K562 (cell line): ENCODE results near the gene GAL. TPM values are rescaled to one million over a fixed set of nuclear protein-coding genes. Genes with fewer than 3 reads are reported as not detected.
A peak's percentile ranks its signal among the peaks of the same experiment; 100 is the strongest.

Source experiments
- ATAC-seq: fragments of 200-7000 bp; cut with Tn5 transposase; 3 replicates; pipeline ENCODE4 v1.9.1; 2020; ENCODE audit warnings: moderate library complexity
- Bru-seq: library from RNA; stranded (reverse); fragments of 400-500 nt; gene quantifications from one replicate; lab custom pipeline; 2021; lab: Mats Ljungman, UMichigan
- BruChase-seq, 2 experiments: library from RNA; stranded (reverse); fragments of 400-500 nt; gene quantifications; one replicate each; lab custom pipeline; 2021; lab: Mats Ljungman, UMichigan
- BruUV-seq: library from RNA; stranded (reverse); fragments of 400-500 nt; replicated peaks from 2 replicates; lab custom pipeline; 2021; lab: Mats Ljungman, UMichigan
- CTCF ChIA-PET: fragments of 300-600 bp; formaldehyde crosslinking; extraction: SDS; loops from one replicate; lab custom pipeline; 2021; ENCODE audit warnings: low intra/inter-chr PET ratio; lab: Yijun Ruan, JAX
- POLR2A ChIA-PET: fragments of 300-600, 350-650 bp; sonication (Branson Sonifier 250); formaldehyde crosslinking; extraction: SDS; loops from one replicate; lab custom pipeline; 2021; ENCODE audit warnings: antibody characterized with exemption, inconsistent platforms; lab: Yijun Ruan, JAX
- DNase-seq, 4 experiments: peaks; one replicate each; pipeline versions ENCODE4 v3.0.0 to v3.0.0-alpha.2; 2011 to 2018; ENCODE audit warnings: low spot score in 3 of 4, mixed read lengths in 3 of 4; ENCODE audit errors: extremely low read depth in 1 of 4
- FAIRE-seq: peaks from 2 replicates; lab custom pipeline; 2011; peaks lifted over from hg19 to GRCh38; lab: Jason Lieb, UNC
- H2AFZ ChIP-seq: 2 replicates; pipeline ENCODE4 v1.6.0; 2011; ENCODE audit warnings: low read depth, low read length, control low read depth, inconsistent platforms
- H3K27ac ChIP-seq: fragments of 200-600 bp; 3 replicates; pipeline ENCODE4 v1.8.0; 2011; ENCODE audit warnings: low read depth, mild to moderate bottlenecking, control low read depth, inconsistent platforms, low read length, moderate library complexity, mixed read lengths; ENCODE audit errors: extremely low read depth
- H3K27me3 ChIP-seq, 2 experiments: fragments of 300-600 bp in 1 of 2; 2 replicates in 1 of 2; 3 replicates in 1 of 2; pipeline versions ENCODE4 v1.6.0 to v1.8.0; 2011; ENCODE audit warnings: inconsistent platforms in 2 of 2, low read length in 2 of 2, mild to moderate bottlenecking in 1 of 2, mixed read lengths in 1 of 2, moderate library complexity in 1 of 2; ENCODE audit not compliant: control insufficient read depth in 2 of 2, insufficient read depth in 2 of 2
- H3K36me3 ChIP-seq: fragments of 300-600 bp; 3 replicates; pipeline ENCODE4 v1.8.0; 2011; ENCODE audit warnings: mild to moderate bottlenecking, low read length, inconsistent platforms; ENCODE audit not compliant: control insufficient read depth, insufficient read depth
- H3K4me1 ChIP-seq, 2 experiments: fragments of 200-600 bp in 1 of 2; replicated peaks in 1 of 2; 2 replicates in 1 of 2; 3 replicates in 1 of 2; pipeline versions ENCODE4 v1.5.1 to v1.8.0; 2011; ENCODE audit warnings: inconsistent platforms in 2 of 2, low read length in 2 of 2, mild to moderate bottlenecking in 1 of 2, mixed read lengths in 1 of 2, moderate library complexity in 1 of 2; ENCODE audit not compliant: control insufficient read depth in 2 of 2, insufficient read depth in 2 of 2
- H3K4me2 ChIP-seq: 2 replicates; pipeline ENCODE4 v1.6.1; 2011; ENCODE audit warnings: low read length, control low read depth, inconsistent platforms, mixed read lengths; ENCODE audit not compliant: insufficient read depth
- H3K4me3 ChIP-seq: fragments of 200-600 bp; sonication (generic), shearing (Covaris generic); 2 replicates; pipeline ENCODE4 v1.5.1; 2016; ENCODE audit warnings: control low read depth, inconsistent platforms
- H3K79me2 ChIP-seq: fragments of 200-600 bp; 3 replicates; pipeline ENCODE4 v1.8.0; 2011; ENCODE audit warnings: low read length, inconsistent platforms; ENCODE audit not compliant: control insufficient read depth, insufficient read depth
- H3K9ac ChIP-seq, 2 experiments: 2 replicates each; pipeline versions ENCODE4 v1.6.0 to v1.6.1; 2011; ENCODE audit warnings: low read depth in 2 of 2, low read length in 2 of 2, control low read depth in 1 of 2, inconsistent platforms in 1 of 2, mild to moderate bottlenecking in 1 of 2, mixed read lengths in 1 of 2; ENCODE audit not compliant: insufficient read depth in 1 of 2
- H3K9me1 ChIP-seq: one replicate; pipeline ENCODE4 v1.6.0; 2011; ENCODE audit warnings: inconsistent platforms, mild to moderate bottlenecking, low read length, moderate library complexity; ENCODE audit not compliant: control insufficient read depth, insufficient read depth
- H3K9me3 ChIP-seq: replicated peaks from 2 replicates; pipeline ENCODE4 v1.5.1; 2011; ENCODE audit warnings: low read depth, low read length, inconsistent platforms; ENCODE audit not compliant: control insufficient read depth, insufficient read depth
- H4K20me1 ChIP-seq: replicated peaks from 2 replicates; pipeline ENCODE4 v1.6.1; 2011; ENCODE audit warnings: low read length, inconsistent platforms, mixed read lengths; ENCODE audit not compliant: control insufficient read depth, insufficient read depth
- CREM ChIP-seq: IDR thresholded peaks from 2 replicates; pipeline ENCODE4 v1.6.1; 2014; ENCODE audit warnings: antibody characterized with exemption, low read depth
- IFI16 ChIP-seq: fragments of 250-450 bp; sonication (Bioruptor Pico); IDR thresholded peaks from 2 replicates; pipeline ENCODE4 v2.1.2; 2022; ENCODE audit warnings: mild to moderate bottlenecking, inconsistent platforms
- MTA1 ChIP-seq: fragments of 450-650 bp; IDR thresholded peaks from 2 replicates; pipeline ENCODE4 v1.6.1; 2017; ENCODE audit warnings: borderline replicate concordance
- NFIC ChIP-seq: fragments of 450-650 bp; IDR thresholded peaks from 2 replicates; pipeline ENCODE4 v1.6.1; 2017; ENCODE audit warnings: mild to moderate bottlenecking, inconsistent platforms
- NONO ChIP-seq, 2 experiments: fragments of 200-400 bp in 1 of 2; fragments of 450-650 bp in 1 of 2; formaldehyde crosslinking in 1 of 2; IDR thresholded peaks; 2 replicates each; pipeline ENCODE4 v1.6.1; 2017; ENCODE audit warnings: low read depth in 2 of 2, mild to moderate bottlenecking in 2 of 2, moderate library complexity in 2 of 2, low read length in 1 of 2
- PTBP1 ChIP-seq: fragments of 200-400 bp; formaldehyde crosslinking; IDR thresholded peaks from 2 replicates; pipeline ENCODE4 v1.6.1; 2017; ENCODE audit warnings: low read depth, low read length
- RBM17 ChIP-seq: fragments of 200-400 bp; formaldehyde crosslinking; IDR thresholded peaks from 2 replicates; pipeline ENCODE4 v1.6.1; 2017; ENCODE audit warnings: low read depth, mild to moderate bottlenecking, low read length, borderline replicate concordance
- WGBS: fragments of 100-300 bp; shearing (Covaris generic); methylation state at CpG from one replicate; pipeline ENCODE4 v1.1.6; 2016; ENCODE audit warnings: low coverage, mixed read lengths; ENCODE audit not compliant: insufficient coverage; ENCODE audit errors: missing lambda C conversion rate; 5-methylcytosine and 5-hydroxymethylcytosine counted together
- in situ Hi-C: fragments of 300-500 bp; cut with MboI; formaldehyde crosslinking; loops from 4 replicates; pipeline ENCODE4 v1.15.0; 2018; ENCODE audit warnings: inconsistent platforms, mixed read lengths
- intact Hi-C: fragments of 100-400 bp; cut with micrococcal nuclease; formaldehyde crosslinking; loops from 2 replicates; pipeline ENCODE4 v1.14.2; 2022
- long read RNA-seq, 3 experiments: library from polyadenylated mRNA in 2 of 3; library from RNA in 1 of 3; unstranded in 2 of 3; stranded (forward) in 1 of 3; transcript quantifications; one replicate each; pipeline ENCODE4 v2.0.0, GENCODE V29; 2019 to 2022
- polyA minus RNA-seq, 3 experiments: library from RNA; depleted of rRNA, polyadenylated mRNA; stranded (reverse); fragments of >200 nt; gene quantifications; 2 replicates each; pipeline ENCODE4 v1.2.3, GENCODE V29; 2011
- polyA plus RNA-seq, 8 experiments: library from polyadenylated mRNA; depleted of rRNA in 4 of 8; stranded (reverse) in 5 of 8; unstranded in 3 of 8; fragments of >200 nt; fragmentation: Nextera tagmentation in 2 of 8; fragmentation: Illumina TruSeq in 1 of 8; extraction: Ambion mirVana in 2 of 8; extraction: Trizol in 1 of 8; gene quantifications; 2 replicates each; pipeline versions ENCODE4 v1.2.1 to v1.2.3, GENCODE V29; 2011 to 2014; ENCODE audit warnings: inconsistent platforms in 1 of 8, missing spikeins in 1 of 8
- total RNA-seq, 7 experiments: library from RNA; depleted of rRNA in 6 of 7; stranded (reverse); fragments of >200 nt in 6 of 7; fragmentation: Illumina TruSeq in 2 of 7; extraction: Trizol in 2 of 7; gene quantifications; 2 replicates each; pipeline versions ENCODE4 v1.2.1 to v1.2.3, GENCODE V29; 2011 to 2021; ENCODE audit warnings: low replicate concordance in 1 of 7
- TF ChIP-seq, protein P1 (sequence below), 2 experiments: IDR thresholded peaks; 2 replicates each; pipeline ENCODE4 v1.6.1; 2012; ENCODE audit warnings: improper control_type of control experiment in 2 of 2, low read depth in 2 of 2, low read length in 2 of 2, borderline replicate concordance in 1 of 2
- TF ChIP-seq, protein P2 (sequence below): fragments of 250-450 bp; sonication (Bioruptor Pico); IDR thresholded peaks from 2 replicates; pipeline ENCODE4 v1.4.0; 2020; ENCODE audit warnings: mild to moderate bottlenecking, moderate library complexity

The GAL gene, protein sequence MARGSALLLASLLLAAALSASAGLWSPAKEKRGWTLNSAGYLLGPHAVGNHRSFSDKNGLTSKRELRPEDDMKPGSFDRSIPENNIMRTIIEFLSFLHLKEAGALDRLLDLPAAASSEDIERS
- 25.8 and 57.6 TPM in 2 replicates for total RNA-seq (2011; cell fraction: chromatin; rRNA removed; ENCODE audit: low replicate concordance)
- total RNA-seq (2011; cell fraction: nucleolus; rRNA removed), result 99.4 and 140 TPM in 2 replicates
- total RNA-seq (2011; cell fraction: nucleoplasm; rRNA removed), result 86.1 and 88.6 TPM in 2 replicates
- total RNA-seq (2014; rRNA removed), result 36.3 and 46.7 TPM in 2 replicates
- total RNA-seq (2014; rRNA removed; fragmentation: Illumina TruSeq; extraction: Trizol), result 27.2 and 31.9 TPM in 2 replicates
- total RNA-seq (2015; rRNA removed; fragmentation: Illumina TruSeq; extraction: Trizol), result 26.2 and 28.0 TPM in 2 replicates
- total RNA-seq (2021), result 119 and 130 TPM in 2 replicates
- 46.5 and 77.3 TPM in 2 replicates for polyA plus RNA-seq (2011; rRNA removed)
- polyA plus RNA-seq (2011; cell fraction: cytosol; rRNA removed), result 59.0 and 246 TPM in 2 replicates
- polyA plus RNA-seq (2011; cell fraction: nucleus; rRNA removed), result 20.6 and 39.0 TPM in 2 replicates
- 26.5 and 86.9 TPM in 2 replicates for polyA plus RNA-seq (2012)
- 48.3 and 66.7 TPM in 2 replicates for polyA plus RNA-seq (2014; fragmentation: Illumina TruSeq; extraction: Trizol)
- polyA plus RNA-seq (2014; fragmentation: Nextera tagmentation; extraction: Ambion mirVana), result 10 to 100 TPM; 10.6 to 13.3 TPM
- polyA plus RNA-seq (2014; rRNA removed), result 110 and 123 TPM in 2 replicates
- 10.7 and 27.1 TPM in 2 replicates for polyA minus RNA-seq (2011; rRNA and poly(A)+ RNA removed)
- polyA minus RNA-seq (2011; cell fraction: cytosol; rRNA and poly(A)+ RNA removed), result 50.5 and 56.0 TPM in 2 replicates
- 5.4 and 5.9 TPM in 2 replicates for polyA minus RNA-seq (2011; cell fraction: nucleus; rRNA and poly(A)+ RNA removed)
- percentile 80 among the genes with signal in this experiment for Bru-seq, nascent RNA
- percentile 69 among the genes with signal in this experiment for BruChase-seq, experiment 1, labeled RNA remaining after a 2-hour chase
- BruChase-seq, experiment 2, labeled RNA remaining after a 6-hour chase, result percentile 74 among the genes with signal in this experiment
- long read RNA-seq, experiment 1, transcript GAL-201 (6 exons, 818 nt), result major isoform, 349 of 458 reads
- long read RNA-seq, experiment 1, partial matches to known transcripts, result 68 of 458 reads
- long read RNA-seq, experiment 1, other reads (novel, unspliced or antisense), result 41 of 458 reads
- long read RNA-seq, experiment 2, transcript GAL-201 (6 exons, 818 nt), result major isoform, 168 of 200 reads
- long read RNA-seq, experiment 2, partial matches to known transcripts, result 14 of 200 reads
- long read RNA-seq, experiment 2, other reads (novel, unspliced or antisense), result 18 of 200 reads
- long read RNA-seq, experiment 3, transcript GAL-201 (6 exons, 818 nt), result major isoform, 278 of 308 reads
- long read RNA-seq, experiment 3, partial matches to known transcripts, result 2 of 308 reads
- long read RNA-seq, experiment 3, other reads (novel, unspliced or antisense), result 28 of 308 reads

GRCh38 chr11:68684385-68685356, at the start of gene GAL:
GAL (plus strand) TSS chr11:68684544; CDS start chr11:68684924, 380 bp downstream.
- ChIA-PET CTCF (no interaction called here), POLR2A (interaction anchor here (0.5 to 1.5 kb wide), 11 partner anchors 7 to 1476 kb away, joined by 3 to 8 read pairs (median 4); no protein-coding TSS in a partner anchor)
- DNase-seq, result peak; percentile 72 to 85 (median 82)
- no peak for FAIRE-seq
- in situ Hi-C loops (loop anchor here (25.0 kb wide), 1 partner anchor 1147 kb away; no protein-coding TSS in a partner anchor), intact Hi-C loops (loop anchor here (5.0 kb wide), 1 partner anchor 57 kb away; no protein-coding TSS in a partner anchor)
- Histone ChIP-seq H3K4me2 (peak within 1 kb of the TSS; percentile 72), H3K4me3 (peak within 1 kb of the TSS; percentile 79), H3K36me3 (peaks cover 41% of the 10 kb centered on the region), H3K9me1 (no peaks in the 10 kb centered on the region), H3K27me3 (no peaks in the 10 kb centered on the region), H3K9me3 (no peaks in the 10 kb centered on the region), H4K20me1 (no peaks in the 10 kb centered on the region; the same call in 1 of the 2 replicates), H3K4me1 (peaks cover 4 to 34% of the 10 kb centered on the region in 2 experiments; a peak in 3 of 5 replicates), H3K9ac (peak within 1 kb of the TSS; percentile 84 to 96), H3K79me2 (peaks cover 10% of the 10 kb centered on the region), H3K27ac (peak within 1 kb of the TSS; percentile 67), H2AFZ (peak within 1 kb of the TSS; percentile 95)
- peak; percentile 91 for ATAC-seq
- BruUV-seq, result no TSS peak
- WGBS, result 2% methylated on average over 33 of the region's 113 CpGs
- TF ChIP-seq NFIC, result peak; percentile 12; the same call in 1 of the 2 replicates
- TF ChIP-seq MTA1, result no peak
- TF ChIP-seq RBM17, result no peak
- TF ChIP-seq, protein P1, sequence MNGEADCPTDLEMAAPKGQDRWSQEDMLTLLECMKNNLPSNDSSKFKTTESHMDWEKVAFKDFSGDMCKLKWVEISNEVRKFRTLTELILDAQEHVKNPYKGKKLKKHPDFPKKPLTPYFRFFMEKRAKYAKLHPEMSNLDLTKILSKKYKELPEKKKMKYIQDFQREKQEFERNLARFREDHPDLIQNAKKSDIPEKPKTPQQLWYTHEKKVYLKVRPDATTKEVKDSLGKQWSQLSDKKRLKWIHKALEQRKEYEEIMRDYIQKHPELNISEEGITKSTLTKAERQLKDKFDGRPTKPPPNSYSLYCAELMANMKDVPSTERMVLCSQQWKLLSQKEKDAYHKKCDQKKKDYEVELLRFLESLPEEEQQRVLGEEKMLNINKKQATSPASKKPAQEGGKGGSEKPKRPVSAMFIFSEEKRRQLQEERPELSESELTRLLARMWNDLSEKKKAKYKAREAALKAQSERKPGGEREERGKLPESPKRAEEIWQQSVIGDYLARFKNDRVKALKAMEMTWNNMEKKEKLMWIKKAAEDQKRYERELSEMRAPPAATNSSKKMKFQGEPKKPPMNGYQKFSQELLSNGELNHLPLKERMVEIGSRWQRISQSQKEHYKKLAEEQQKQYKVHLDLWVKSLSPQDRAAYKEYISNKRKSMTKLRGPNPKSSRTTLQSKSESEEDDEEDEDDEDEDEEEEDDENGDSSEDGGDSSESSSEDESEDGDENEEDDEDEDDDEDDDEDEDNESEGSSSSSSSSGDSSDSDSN (IDR thresholded peaks at IDR 0.05; ENCODE audit: borderline replicate concordance in 1 of 2, low read depth in 2 of 2, low read length in 2 of 2), result no peak
- TF ChIP-seq, protein P2, sequence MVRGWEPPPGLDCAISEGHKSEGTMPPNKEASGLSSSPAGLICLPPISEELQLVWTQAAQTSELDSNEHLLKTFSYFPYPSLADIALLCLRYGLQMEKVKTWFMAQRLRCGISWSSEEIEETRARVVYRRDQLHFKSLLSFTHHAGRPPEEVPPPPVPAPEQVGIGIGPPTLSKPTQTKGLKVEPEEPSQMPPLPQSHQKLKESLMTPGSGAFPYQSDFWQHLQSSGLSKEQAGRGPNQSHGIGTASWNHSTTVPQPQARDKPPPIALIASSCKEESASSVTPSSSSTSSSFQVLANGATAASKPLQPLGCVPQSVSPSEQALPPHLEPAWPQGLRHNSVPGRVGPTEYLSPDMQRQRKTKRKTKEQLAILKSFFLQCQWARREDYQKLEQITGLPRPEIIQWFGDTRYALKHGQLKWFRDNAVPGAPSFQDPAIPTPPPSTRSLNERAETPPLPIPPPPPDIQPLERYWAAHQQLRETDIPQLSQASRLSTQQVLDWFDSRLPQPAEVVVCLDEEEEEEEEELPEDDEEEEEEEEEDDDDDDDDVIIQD (CRISPR knock-in tag), result no peak
- TF ChIP-seq IFI16 (CRISPR knock-in tag), result no peak
- TF ChIP-seq CREM, result peak; percentile 85
- 0 out of 2 replicates have a peak, but pooled peaks have one; percentile 65 for TF ChIP-seq PTBP1
- peak; percentile 65 to 94; a peak in 3 of 4 replicates for TF ChIP-seq NONO (IDR thresholded peaks at IDR 0.05; ENCODE audit: low read depth in 2 of 2, low read length in 1 of 2)
